BJ (cell line): Measurements from ENCODE around the gene DSCAML1. TPM values are rescaled to one million over a fixed set of nuclear protein-coding genes. Genes with fewer than 3 reads are reported as not detected.

Experiments used
- CTCF ChIA-PET: fragments of 350-600 bp; formaldehyde crosslinking; extraction: SDS; loops from one replicate; lab custom pipeline; 2021; ENCODE audit warnings: antibody characterized with exemption, inconsistent platforms; lab: Yijun Ruan, JAX
- POLR2A ChIA-PET: fragments of 300-600 bp; sonication (Branson Sonifier 250); formaldehyde crosslinking; extraction: SDS; loops from one replicate; lab custom pipeline; 2021; ENCODE audit warnings: antibody characterized with exemption; lab: Charles Lee
- DNase-seq: peaks from one replicate; pipeline ENCODE4 v3.0.0-alpha.2; 2011; ENCODE audit warnings: low read depth
- H3K27me3 ChIP-seq: 2 replicates; pipeline ENCODE4 v1.6.0; 2011; ENCODE audit warnings: low read length; ENCODE audit not compliant: control insufficient read depth, insufficient read depth
- H3K36me3 ChIP-seq: 2 replicates; pipeline ENCODE4 v1.5.1; 2011; ENCODE audit warnings: low read length; ENCODE audit not compliant: control insufficient read depth, insufficient read depth
- H3K4me3 ChIP-seq: 2 replicates; pipeline ENCODE4 v1.5.1; 2011; ENCODE audit warnings: low read depth, mild to moderate bottlenecking, control low read depth, low read length
- CTCF ChIP-seq: IDR thresholded peaks from 2 replicates; pipeline ENCODE4 v1.5.1; 2011; ENCODE audit warnings: low read depth, mild to moderate bottlenecking, control low read depth, inconsistent platforms, low read length, moderate library complexity; ENCODE audit not compliant: insufficient read depth
- polyA plus RNA-seq: library from polyadenylated mRNA; depleted of rRNA; stranded (reverse); fragments of >200 nt; gene quantifications from 2 replicates; pipeline ENCODE4 v1.2.3, GENCODE V29; 2011

The DSCAML1 gene
- polyA plus RNA-seq, 1 experiment = not detected

GRCh38 chr11:117582433-117582832 is 214.6 kb downstream of the DSCAML1 start:
- no peak for DNase-seq
- ChIA-PET CTCF (interaction anchor here (1.2 kb wide), 1 partner anchor 44 kb away, joined by 5 read pairs; no protein-coding TSS in a partner anchor), POLR2A (no interaction called here)
- no peak for TF ChIP-seq CTCF
- no peaks in the 10 kb centered on the region for H3K36me3 ChIP-seq
- 0 out of 2 replicates have a peak, but pooled peaks cover 3% of the 10 kb centered on the region for H3K27me3 ChIP-seq
- H3K4me3 ChIP-seq = no peak overlapping the region

- ChIA-PET CTCF (no interaction called here), POLR2A (no interaction called here)
- H3K36me3 ChIP-seq = no peaks in the 10 kb centered on the region
- no peak for DNase-seq
- no peak overlapping the region for H3K4me3 ChIP-seq
- TF ChIP-seq CTCF = no peak
- H3K27me3 ChIP-seq = 0 out of 2 replicates have a peak, but pooled peaks cover under 1% of the 10 kb centered on the region
Observed at GRCh38 chr11:117580866-117581265, 216.2 kb downstream of the DSCAML1 start.

GRCh38 chr11:117579161-117579560 is 217.9 kb downstream of the DSCAML1 start:
- no peak for DNase-seq
- no peak for TF ChIP-seq CTCF
- H3K27me3 ChIP-seq = no peaks in the 10 kb centered on the region
- H3K4me3 ChIP-seq = no peak overlapping the region
- no peaks in the 10 kb centered on the region for H3K36me3 ChIP-seq
- POLR2A ChIA-PET = no interaction called here
- CTCF ChIA-PET = no interaction called here

GRCh38 chr11:117575856-117576255 is 221.2 kb downstream of the DSCAML1 start:
- Histone ChIP-seq H3K36me3 (no peaks in the 10 kb centered on the region), H3K27me3 (peaks cover 1% of the 10 kb centered on the region; the same call in 1 of the 2 replicates), H3K4me3 (no peak overlapping the region)
- DNase-seq = no peak
- no peak for TF ChIP-seq CTCF
- ChIA-PET CTCF (interaction anchor here (1.2 kb wide), 1 partner anchor 884 kb away, joined by 3 read pairs; no protein-coding TSS in a partner anchor), POLR2A (no interaction called here)

- CTCF ChIA-PET = interaction anchor here (0.9 kb wide), 1 partner anchor 38 kb away, joined by 3 read pairs; no protein-coding TSS in a partner anchor
- Histone ChIP-seq H3K4me3 (no peak overlapping the region), H3K36me3 (no peaks in the 10 kb centered on the region), H3K27me3 (peaks cover 1% of the 10 kb centered on the region; the same call in 1 of the 2 replicates)
- POLR2A ChIA-PET = no interaction called here
- TF ChIP-seq CTCF = no peak
- DNase-seq = no peak
Observed at GRCh38 chr11:117574551-117574950, 222.5 kb downstream of the DSCAML1 start.
